GM12874 (cell line): ENCODE measurements around the gene TXNIP.

Experiments
- CTCF ChIP-seq: IDR thresholded peaks from 2 replicates; pipeline ENCODE4 v1.5.1; 2011; ENCODE audit warnings: low read depth, mild to moderate bottlenecking, control low read depth, low read length, moderate library complexity; ENCODE audit not compliant: insufficient read depth

TXNIP gene

GRCh38 chr1:145992958-145993617, 3.3 kb downstream of the TXNIP start:
- no peak for TF ChIP-seq CTCF

GRCh38 chr1:145992502-145992936, 3.9 kb downstream of the TXNIP start:
- TF ChIP-seq CTCF = no peak

- TF ChIP-seq CTCF = no peak
These were observed 4.5 kb downstream of the TXNIP start for GRCh38 chr1:145991735-145992412.

- no peak for TF ChIP-seq CTCF
These were observed 6.0 kb downstream of the TXNIP start for GRCh38 chr1:145990249-145990855.

GRCh38 chr1:145988773-145989172, 7.6 kb downstream of the TXNIP start:
- no peak for TF ChIP-seq CTCF

- TF ChIP-seq CTCF = no peak
These were observed 8.5 kb downstream of the TXNIP start for GRCh38 chr1:145987926-145988325.

GRCh38 chr1:145986551-145986950, 9.8 kb downstream of the TXNIP start:
- TF ChIP-seq CTCF = no peak
